UCSD-AML1 (cell line): Measurements from ENCODE around the gene ZNF225.
A peak's percentile ranks its signal among the peaks of the same experiment; 100 is the strongest.
"Not testable (repeated sequence)": the region's sequence is repeated elsewhere in the genome, so short reads cannot be mapped to it uniquely, and the experiment has no call there.

ENCODE experiments used
- DNase-seq: peaks from one replicate; lab custom pipeline; 2025; ENCODE audit not compliant: unreplicated experiment; lab: John Stamatoyannopoulos, UW

The ZNF225 gene

GRCh38 chr19:44113138-44113783 is at the start of gene ZNF225:
Gene ZNF225 (plus strand): TSS chr19:44113399. CDS start chr19:44115828, 2,429 bp downstream.
- DNase-seq = peak; percentile 92

- DNase-seq = no peak
These were observed 46.9 kb upstream of the ZNF225 start for GRCh38 chr19:44066305-44066704.

- no peak for DNase-seq
These were observed 43.8 kb upstream of the ZNF225 start for GRCh38 chr19:44069415-44069814.

GRCh38 chr19:44071824-44072542 is 41.2 kb upstream of the ZNF225 start, which contains the start of gene ZNF284:
Gene ZNF284 (plus strand): TSS chr19:44072159. CDS start chr19:44076390, 4,231 bp downstream.
- peak; percentile 87 for DNase-seq

- DNase-seq = no peak
These were observed 40.4 kb upstream of the ZNF225 start for GRCh38 chr19:44072543-44073401.

GRCh38 chr19:44076325-44076724 is 36.9 kb upstream of the ZNF225 start:
- no peak for DNase-seq

- DNase-seq = no peak
These were observed 21.1 kb upstream of the ZNF225 start for GRCh38 chr19:44092108-44092507.

GRCh38 chr19:44093931-44094765 is 19.1 kb upstream of the ZNF225 start, which contains the start of gene ZNF224:
Gene ZNF224 (plus strand): TSS chr19:44094361. CDS start chr19:44097874, 3,513 bp downstream.
- peak; percentile 91 for DNase-seq

GRCh38 chr19:44107751-44108150 is 5.4 kb upstream of the ZNF225 start:
- no peak for DNase-seq

- no peak for DNase-seq
These were observed 3.7 kb upstream of the ZNF225 start for GRCh38 chr19:44109458-44109857.

GRCh38 chr19:44111910-44112463 is 1.2 kb upstream of the ZNF225 start:
- no peak for DNase-seq

GRCh38 chr19:44112802-44113137 is 429 bp upstream of the ZNF225 start:
- no peak for DNase-seq

- peak; percentile 45 for DNase-seq
These were observed 688 bp downstream of the ZNF225 start for GRCh38 chr19:44113784-44114390.

- not testable (repeated sequence) for DNase-seq
These were observed 8.0 kb downstream of the ZNF225 start for GRCh38 chr19:44121162-44121561.

GRCh38 chr19:44131955-44132354 is 18.8 kb downstream of the ZNF225 start:
- DNase-seq = no peak

GRCh38 chr19:44141191-44142058 is 28.2 kb downstream of the ZNF225 start, which contains the start of gene ZNF234:
Gene ZNF234 (plus strand): TSS chr19:44141554. CDS start chr19:44144633, 3,079 bp downstream.
- peak; percentile 86 for DNase-seq

GRCh38 chr19:44142059-44142433 is 28.8 kb downstream of the ZNF225 start:
- DNase-seq = peak; percentile 34

GRCh38 chr19:44149776-44150175 is 36.6 kb downstream of the ZNF225 start:
- DNase-seq = no peak

GRCh38 chr19:44151491-44151890 is 38.3 kb downstream of the ZNF225 start:
- no peak for DNase-seq
